Measurements from ENCODE around the gene BTBD1.

BTBD1 gene

GRCh38 chr15:82985688-82986441 lies 81.2 kb downstream of the BTBD1 start, which contains the start of gene RAMAC:
TSS of gene RAMAC (plus strand) at chr15:82986210. CDS start at chr15:82989019, 2,809 bp downstream.
- peak; percentile 97 for DNase-seq

- DNase-seq: no peak
Observed at GRCh38 chr15:82980981-82981380, 86.1 kb downstream of the BTBD1 start.

- DNase-seq: peak; percentile 18
Observed at GRCh38 chr15:82979726-82980125, 87.3 kb downstream of the BTBD1 start.

- DNase-seq: no peak
Observed at GRCh38 chr15:82978438-82978837, 88.6 kb downstream of the BTBD1 start.

- DNase-seq: no peak
Observed at GRCh38 chr15:82977076-82977475, 90.0 kb downstream of the BTBD1 start.

- DNase-seq: no peak
Observed at GRCh38 chr15:82972990-82973389, 94.1 kb downstream of the BTBD1 start.

- DNase-seq: no peak
Observed at GRCh38 chr15:82971218-82971984, 95.7 kb downstream of the BTBD1 start.

- no peak for DNase-seq
Observed at GRCh38 chr15:82970696-82971095, 96.4 kb downstream of the BTBD1 start.

- no peak for DNase-seq
Observed at GRCh38 chr15:82970078-82970686, 96.9 kb downstream of the BTBD1 start.

GRCh38 chr15:82969353-82969752 lies 97.7 kb downstream of the BTBD1 start:
- no peak for DNase-seq

GRCh38 chr15:82968066-82968465 lies 99.0 kb downstream of the BTBD1 start:
- DNase-seq: peak; percentile 68

GRCh38 chr15:82966671-82967071 lies 100.4 kb downstream of the BTBD1 start:
- DNase-seq: no peak

All from NCI-H226 (cell line).